DMS114 treated with DMSO at 0.1 percent for 48 hours (cell line): ENCODE data around the gene GLP2R.
A peak's percentile ranks its signal among the peaks of the same experiment; 100 is the strongest.

Experiments
- DNase-seq: peaks from one replicate; lab custom pipeline; 2025; ENCODE audit not compliant: unreplicated experiment; lab: John Stamatoyannopoulos, UW

Gene GLP2R

GRCh38 chr17:9813166-9813565, 12.6 kb upstream of the GLP2R start:
- DNase-seq, result no peak

- DNase-seq, result no peak
Observed at GRCh38 chr17:9814337-9814945, 11.3 kb upstream of the GLP2R start.

- DNase-seq, result no peak
Observed at GRCh38 chr17:9816472-9816871, 9.3 kb upstream of the GLP2R start.

GRCh38 chr17:9817086-9817485, 8.6 kb upstream of the GLP2R start:
- DNase-seq, result peak; percentile 59

DNA sequence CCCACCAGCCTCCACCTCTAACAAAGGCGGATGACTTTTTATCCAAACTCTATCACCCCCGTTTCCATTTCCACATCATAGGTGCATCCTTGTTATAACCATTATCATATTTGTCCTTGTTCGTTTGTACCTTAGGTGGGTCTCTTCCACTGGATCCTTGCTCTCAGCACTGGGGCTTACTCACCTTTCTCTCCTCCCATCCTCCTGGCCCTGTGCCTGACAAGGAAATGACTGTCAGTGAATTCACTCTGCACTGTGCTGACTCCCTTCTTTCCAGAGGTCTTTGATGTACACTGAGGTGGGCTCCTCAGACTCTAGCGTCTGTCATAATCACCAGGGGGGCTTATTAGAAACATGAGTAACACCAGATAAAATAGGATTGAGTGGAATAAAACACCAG, 7.0 kb upstream of the GLP2R start:
- no peak for DNase-seq

DNA sequence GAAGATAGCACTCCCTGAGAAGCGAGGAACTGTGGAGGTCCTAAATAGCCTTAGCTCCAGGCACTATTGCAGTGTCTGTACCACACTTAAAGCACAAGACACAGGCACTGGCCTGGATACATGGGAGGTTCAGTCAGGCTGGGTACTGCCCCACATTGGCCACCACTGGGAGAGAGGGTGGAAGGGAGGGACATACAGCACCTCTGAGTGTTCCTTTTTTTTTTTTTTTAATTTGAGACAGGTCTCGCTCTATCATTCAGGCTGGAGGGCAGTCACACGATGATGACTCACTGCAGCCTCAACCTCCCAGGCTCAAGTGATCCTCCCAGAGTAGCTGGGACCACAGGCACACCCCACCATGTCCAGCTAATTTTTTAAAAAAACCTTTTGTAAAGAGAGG, 5.3 kb upstream of the GLP2R start:
- no peak for DNase-seq

GRCh38 chr17:9821921-9822320, 3.8 kb upstream of the GLP2R start, which contains the start of gene GSG1L2:
GSG1L2 (minus strand) TSS chr17:9822079; CDS start chr17:9822071, 8 bp downstream.
- DNase-seq, result no peak

- no peak for DNase-seq
Observed at GRCh38 chr17:9824094-9824493, 1.6 kb upstream of the GLP2R start.

- no peak for DNase-seq
Observed at GRCh38 chr17:9824797-9825338, 856 bp upstream of the GLP2R start.

GRCh38 chr17:9828296-9829295, 2.9 kb downstream of the GLP2R start:
- DNase-seq, result no peak

GRCh38 chr17:9829343-9829742, 3.6 kb downstream of the GLP2R start:
- no peak for DNase-seq

DNA sequence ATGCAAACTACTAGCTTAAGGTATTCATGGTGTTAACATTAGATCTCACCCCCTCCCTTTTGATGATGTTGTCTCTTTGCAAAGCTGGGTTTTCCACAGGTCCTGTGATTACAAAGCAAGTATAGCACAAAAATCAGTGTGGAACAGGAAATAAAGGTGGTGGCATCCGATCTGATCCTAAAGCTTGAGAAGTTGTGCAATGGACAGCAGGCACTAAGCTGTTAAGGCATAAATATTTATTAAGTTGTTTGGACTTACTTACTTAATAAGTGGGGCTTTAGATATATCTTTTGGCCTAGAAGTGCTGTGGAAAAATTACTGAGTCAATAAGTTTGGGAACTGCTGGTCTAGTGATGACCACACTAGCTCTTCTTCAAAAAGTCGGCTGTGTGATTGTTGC, 5.0 kb downstream of the GLP2R start:
- DNase-seq, result no peak

DNA sequence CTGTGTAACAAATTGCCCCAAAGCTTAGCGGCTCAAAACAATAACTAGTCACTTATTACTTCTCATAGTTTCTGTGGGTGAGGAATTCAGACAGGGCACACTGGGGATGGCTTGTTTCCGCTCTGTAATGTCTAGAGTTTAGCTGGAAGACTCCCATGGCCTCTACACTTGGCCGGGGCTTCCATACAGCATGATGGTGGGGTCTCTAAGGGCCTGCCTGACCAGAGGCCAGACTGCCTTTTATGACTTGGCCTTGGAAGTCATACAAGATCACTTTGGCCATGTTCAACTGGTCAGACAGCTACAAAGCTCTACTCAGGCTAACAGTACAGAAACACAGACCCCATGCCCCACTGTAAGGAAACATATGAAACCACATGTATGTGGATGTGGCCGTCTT, 8.2 kb downstream of the GLP2R start:
- no peak for DNase-seq

DNA sequence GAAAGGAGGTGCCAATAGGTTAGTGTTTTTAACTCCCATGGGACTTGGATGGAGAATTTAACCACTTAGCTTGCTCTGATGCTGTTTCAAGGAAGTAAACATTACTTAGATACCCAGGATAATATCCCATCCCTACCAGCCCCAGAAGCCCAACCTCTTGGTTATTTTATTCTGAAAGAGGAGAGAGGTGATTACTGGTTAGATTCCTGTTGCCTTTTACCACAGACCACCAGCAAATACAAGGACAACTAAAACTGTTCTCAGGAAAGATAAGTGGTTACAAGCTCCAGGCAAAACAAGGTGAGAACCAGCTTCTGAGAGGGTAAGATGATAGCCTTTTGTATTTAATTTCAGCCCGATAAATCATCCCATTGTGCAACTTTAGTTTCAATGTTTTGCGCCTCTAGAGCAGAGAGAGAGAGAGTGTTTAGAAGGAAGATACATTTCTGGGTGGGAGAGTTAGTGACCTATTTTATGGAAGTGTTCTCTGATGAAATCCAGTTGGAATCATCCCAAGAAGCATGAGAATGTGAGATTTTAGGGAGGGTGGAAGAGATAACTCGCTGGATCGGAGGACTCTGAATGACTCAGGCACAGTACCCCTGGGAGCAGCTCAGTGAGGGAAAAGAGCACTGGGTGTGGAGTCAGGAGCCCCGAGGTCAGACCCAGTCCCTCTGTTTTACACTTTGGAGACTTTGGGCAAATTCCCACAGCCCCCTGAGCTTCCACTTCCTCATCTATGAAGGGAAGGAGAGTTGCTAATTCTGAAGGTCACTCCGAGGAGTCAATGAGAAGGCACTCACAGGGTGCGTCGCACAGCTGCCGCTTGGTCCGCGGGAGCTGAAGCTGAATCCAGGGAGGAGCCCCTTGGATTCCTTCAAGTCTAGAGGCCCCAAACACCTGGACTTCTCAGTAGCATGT, 12.1 kb downstream of the GLP2R start:
- DNase-seq, result no peak

GRCh38 chr17:9839433-9839832, 13.7 kb downstream of the GLP2R start:
- DNase-seq, result no peak

DNA sequence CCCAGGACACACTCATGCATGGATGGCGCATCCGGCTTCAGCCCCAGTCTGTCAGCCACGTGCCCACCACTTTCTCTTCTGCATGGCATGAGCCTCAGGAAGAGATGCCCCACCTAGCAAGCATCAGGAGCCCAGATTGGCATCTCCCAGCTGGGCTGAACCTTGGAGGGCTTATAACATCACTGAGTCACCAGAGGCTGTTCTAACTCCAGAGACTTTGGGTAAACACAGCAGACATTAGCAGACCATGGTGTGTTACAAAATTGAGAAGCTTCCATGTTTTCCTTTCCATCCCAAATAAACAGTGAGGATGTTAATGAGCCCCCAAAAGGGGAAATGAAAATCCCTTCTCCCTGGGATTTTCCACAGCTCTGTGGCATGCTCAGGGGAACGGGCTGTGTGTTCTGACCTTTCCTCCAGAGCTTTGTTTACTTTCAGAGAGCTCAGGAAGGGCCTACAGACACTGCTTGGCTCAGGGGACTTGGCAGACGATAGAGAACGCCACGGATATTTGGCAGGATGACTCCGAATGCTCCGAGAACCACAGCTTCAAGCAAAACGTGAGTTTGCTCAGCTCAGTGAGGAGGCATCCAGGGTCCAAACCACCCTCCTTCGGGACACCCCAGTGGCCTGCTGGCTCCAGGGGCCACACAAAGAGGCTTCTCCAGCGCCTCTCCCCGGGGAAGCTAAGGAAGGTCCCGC, 16.5 kb downstream of the GLP2R start:
- DNase-seq, result no peak

DNA sequence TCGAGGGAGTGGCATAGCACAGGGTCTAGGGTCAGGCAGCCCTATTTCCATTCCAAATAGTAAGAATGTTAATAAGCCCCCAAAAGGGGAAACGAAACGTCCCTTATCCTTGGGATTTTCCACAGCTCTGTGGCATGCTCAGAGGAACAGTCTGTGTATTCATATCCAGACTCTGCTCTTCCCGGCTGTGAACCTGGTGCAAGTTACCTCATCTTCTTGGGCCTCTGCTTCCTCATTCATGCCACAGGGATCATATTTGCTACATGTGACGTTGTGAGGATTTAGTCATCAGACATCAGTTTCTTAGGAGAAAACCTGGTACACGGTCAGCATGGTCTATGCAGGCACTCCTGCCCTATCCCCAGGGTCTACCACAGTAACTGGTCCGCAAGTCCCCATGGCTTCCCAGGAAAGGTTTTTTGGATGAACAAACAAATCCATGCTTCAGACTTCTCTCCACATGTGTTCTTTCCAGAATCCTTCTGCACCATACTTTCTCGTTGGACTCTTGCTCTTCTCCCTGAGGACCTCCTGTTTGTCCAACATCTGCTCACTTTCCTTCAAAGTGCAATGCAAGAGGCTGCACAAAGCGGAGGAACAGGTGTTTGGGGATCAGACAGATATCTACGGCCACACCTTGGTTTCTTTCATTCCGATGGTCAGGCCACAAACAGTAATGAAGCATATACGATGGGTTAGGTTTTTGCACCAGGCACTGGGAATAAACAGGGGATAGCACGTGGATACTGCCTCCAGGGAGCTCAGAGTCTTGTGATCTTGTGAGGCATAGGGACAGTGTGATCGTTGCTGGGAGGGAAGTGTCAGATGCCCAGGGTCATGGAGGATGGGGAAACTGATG, 17.7 kb downstream of the GLP2R start:
- DNase-seq, result no peak

GRCh38 chr17:9844153-9844552, 18.4 kb downstream of the GLP2R start:
- DNase-seq, result no peak

GRCh38 chr17:9845306-9845705, 19.6 kb downstream of the GLP2R start:
- no peak for DNase-seq
